COLO668 (cell line): ENCODE results near the gene IVNS1ABP.

Experiments
- DNase-seq: peaks from one replicate; lab custom pipeline; 2025; ENCODE audit not compliant: unreplicated experiment; lab: John Stamatoyannopoulos, UW

Gene IVNS1ABP

GRCh38 chr1:185295091-185295490, 22.0 kb downstream of the IVNS1ABP start:
- no peak for DNase-seq

- no peak for DNase-seq
Measured at GRCh38 chr1:185293967-185294542, 23.0 kb downstream of the IVNS1ABP start.

DNA sequence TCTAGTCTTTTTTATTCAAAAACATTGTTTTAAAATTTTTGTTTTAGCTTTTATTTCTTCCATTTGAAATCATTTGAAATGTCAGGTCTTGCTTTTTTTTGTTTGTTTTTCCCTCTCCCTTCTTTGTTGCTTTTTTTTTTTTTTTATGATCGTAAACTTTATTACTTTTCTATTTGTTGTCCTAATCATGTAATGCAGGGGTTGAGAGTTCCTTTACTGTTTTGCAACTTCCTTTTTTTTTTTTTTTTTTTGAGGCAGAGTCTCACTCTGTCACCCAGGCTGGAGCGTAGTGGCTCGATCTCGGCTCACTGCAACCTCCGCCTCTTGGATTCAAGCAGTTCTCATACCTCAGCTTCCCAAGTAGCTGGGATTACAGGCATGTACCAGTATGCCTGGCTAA, 24.8 kb downstream of the IVNS1ABP start:
- no peak for DNase-seq

DNA sequence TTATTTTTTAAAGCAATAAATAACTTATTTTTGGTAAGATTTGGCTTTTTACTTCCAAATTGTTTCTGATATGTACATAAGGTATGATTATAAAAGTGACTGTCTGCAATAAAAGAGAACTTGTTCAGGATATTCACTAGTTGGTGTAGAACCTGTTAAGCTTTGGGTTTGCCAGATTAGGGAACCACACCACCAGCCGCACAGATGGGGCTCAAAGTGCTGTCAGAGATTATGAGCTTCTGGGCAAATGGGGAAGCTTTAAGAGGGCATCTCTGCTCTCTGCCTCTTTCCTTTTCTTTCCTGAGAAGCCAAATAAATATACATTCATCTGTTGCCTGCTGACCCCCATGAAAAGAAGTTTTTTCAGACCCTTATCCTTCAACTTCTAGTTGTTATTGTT, 25.4 kb downstream of the IVNS1ABP start:
- DNase-seq = no peak

- DNase-seq = no peak
Measured at GRCh38 chr1:185291159-185291558, 25.9 kb downstream of the IVNS1ABP start.

DNA sequence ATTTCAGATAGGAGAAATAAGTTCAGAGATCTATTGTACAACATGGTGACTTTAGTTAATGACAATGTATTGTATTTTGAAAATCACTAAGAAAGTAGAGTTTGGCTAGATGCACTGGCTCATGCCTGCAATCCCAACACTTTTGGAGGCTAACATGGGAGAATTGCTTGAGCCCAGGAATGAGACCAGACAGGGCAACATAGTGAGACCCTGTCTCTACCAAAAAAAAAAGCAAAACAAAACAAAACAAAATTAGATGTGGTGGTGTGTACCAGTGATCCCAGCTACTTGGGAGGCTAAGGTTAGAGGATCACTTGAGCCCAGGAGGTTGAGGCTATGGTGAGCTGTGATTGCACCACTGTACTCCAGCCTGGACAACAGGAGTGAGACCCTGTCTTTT, 27.2 kb downstream of the IVNS1ABP start:
- no peak for DNase-seq

DNA sequence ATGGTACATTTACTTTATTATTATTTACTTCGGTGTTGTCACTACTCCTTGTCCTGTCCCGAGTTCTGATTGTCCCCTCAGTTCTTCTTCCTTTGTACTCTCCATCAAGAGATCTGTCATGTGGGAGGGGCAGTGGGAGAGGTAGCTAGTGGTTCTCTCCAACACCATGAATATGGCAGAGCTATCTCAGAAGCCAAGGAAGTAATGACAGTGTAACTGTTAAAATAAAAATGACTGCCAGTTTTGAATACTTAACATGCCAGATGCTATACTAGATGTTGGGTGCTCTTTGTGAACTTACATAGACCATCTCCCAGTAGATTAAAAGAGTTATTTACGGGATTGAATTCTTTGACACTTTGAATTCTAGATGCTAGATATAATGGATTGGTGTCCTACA, 28.6 kb downstream of the IVNS1ABP start:
- no peak for DNase-seq

DNA sequence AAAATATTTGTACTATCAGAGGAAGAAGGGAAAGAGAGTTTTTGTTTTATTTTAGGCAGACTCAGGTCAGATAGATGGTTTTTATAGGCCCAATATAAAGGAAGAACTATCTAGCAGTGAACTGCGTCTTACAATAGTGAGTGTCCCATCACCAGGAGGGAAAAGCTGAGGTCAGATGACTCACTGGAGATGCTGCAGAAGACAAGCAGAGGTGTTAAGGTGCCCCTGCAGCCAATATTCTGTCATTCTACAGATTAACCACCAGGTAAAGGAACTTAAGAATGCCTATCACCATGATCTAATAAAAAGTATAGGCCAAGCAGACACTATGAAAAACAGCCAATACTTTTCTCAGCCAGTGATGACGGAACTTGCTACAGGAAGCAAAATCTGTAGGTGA, 29.6 kb downstream of the IVNS1ABP start:
- DNase-seq = no peak

DNA sequence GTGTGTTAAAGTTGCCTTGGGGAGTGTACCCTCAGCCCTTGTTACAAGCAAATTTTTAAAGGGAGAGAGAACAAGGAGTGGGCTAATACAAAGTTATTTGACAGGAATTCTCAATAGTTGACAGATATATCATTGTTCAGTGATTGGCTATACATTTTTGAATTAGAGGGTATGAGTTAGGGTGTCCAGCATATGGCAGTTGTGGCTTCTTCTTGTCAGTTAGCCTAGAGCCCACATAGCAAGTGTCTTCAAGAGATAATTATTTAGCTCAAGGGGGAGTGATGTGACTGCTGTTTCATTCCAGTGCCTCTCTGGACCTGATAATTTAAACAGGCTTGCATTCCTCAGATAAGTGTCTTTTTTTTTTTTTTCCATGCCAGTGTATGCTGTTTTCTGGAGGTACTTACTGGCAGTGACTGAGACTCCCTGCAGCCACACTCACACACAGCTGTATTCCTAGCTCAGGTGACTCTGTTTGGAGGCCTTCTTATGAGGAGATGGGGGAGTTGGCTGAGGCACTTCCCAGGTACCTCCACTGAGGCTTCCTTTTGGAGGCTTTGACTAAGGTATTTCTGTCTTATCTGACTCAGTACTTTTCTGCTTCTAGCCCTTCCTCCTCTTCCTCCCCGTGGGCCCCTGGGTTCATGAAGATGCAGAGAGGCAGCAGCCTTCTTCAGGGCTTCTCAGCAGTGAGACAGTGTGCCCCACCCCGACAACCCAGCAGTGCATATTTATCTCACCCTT, 32.3 kb downstream of the IVNS1ABP start:
- no peak for DNase-seq

GRCh38 chr1:185284116-185284515, 32.9 kb downstream of the IVNS1ABP start:
- no peak for DNase-seq

- no peak for DNase-seq
Measured at GRCh38 chr1:185281245-185281644, 35.8 kb downstream of the IVNS1ABP start.

DNA sequence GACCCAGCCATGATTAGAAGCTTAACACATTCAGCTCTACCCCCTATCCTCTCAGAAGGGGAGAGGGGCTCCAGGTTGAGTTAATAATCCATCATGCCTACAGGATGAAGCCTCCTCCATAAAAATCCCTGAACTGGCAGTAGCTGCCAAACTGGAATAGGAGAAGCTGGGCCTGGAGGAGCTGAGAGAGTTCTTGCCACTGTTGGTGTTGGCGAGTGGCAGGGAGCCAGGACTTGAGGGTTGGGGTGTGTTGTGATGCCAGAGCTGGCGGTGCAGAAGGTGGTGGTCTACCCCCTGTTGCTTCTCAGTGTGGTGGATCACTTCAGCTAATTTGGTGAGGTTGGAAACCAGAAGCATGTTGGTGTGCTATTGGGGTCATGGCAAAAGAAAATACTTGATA, 36.5 kb downstream of the IVNS1ABP start:
- DNase-seq = no peak

DNA sequence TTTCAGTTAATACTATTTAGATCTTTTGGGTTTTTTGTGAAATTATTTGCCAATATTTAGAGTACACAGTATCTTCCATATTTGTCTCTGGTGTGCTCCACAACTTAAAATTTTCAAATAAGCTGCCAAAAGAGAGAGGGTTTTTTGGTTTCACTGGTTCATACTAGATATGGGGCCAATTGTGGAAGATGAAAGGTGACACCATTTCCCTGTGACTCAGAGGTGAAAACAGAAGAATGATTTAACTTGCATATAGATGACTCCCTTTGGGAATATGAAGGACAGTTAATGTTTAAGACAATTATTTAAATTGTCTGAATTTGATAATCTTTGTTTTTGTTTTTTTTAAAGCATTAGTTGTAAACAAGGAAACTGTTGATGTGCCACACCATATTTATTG, 37.5 kb downstream of the IVNS1ABP start:
- DNase-seq = no peak

GRCh38 chr1:185271921-185272320, 45.1 kb downstream of the IVNS1ABP start:
- DNase-seq = no peak

DNA sequence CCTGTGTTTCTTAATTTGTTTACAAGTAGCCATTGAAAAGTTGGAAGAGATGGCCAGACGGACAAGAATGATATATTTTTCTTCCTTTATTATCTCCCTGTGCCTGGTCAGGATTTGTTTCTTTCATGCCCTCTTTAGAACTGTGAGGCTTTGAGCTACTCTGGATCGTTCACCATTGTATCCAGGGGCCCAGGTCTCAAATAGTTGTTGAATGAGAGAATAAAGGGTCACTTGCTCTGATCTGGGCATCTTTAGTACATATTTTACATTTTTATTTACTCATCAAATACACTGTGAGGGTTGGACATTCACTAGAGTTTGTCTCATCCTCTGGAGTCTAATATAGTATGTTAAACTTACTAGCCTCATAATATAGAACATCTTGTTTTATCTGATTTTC, 48.7 kb downstream of the IVNS1ABP start:
- DNase-seq = no peak

GRCh38 chr1:185267701-185268100, 49.3 kb downstream of the IVNS1ABP start:
- DNase-seq = no peak

DNA sequence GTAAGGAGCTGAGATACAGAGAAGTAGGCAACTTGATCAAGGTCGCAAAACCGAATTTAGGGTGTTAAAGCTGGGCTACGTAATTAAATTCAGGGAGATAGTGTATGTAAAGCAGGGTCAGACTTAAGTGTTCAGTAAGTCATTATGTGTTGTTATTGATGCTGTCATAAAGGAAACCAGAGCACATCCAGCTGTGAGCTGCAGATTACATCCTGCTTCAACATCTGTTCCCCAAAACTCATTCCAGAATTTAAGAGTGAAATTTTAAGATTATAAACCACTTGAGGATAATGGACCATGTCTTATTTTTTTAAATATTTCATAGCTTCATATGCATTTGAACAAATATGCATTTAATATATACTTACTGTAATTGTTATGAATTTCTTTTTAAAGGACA, 49.7 kb downstream of the IVNS1ABP start:
- no peak for DNase-seq

DNA sequence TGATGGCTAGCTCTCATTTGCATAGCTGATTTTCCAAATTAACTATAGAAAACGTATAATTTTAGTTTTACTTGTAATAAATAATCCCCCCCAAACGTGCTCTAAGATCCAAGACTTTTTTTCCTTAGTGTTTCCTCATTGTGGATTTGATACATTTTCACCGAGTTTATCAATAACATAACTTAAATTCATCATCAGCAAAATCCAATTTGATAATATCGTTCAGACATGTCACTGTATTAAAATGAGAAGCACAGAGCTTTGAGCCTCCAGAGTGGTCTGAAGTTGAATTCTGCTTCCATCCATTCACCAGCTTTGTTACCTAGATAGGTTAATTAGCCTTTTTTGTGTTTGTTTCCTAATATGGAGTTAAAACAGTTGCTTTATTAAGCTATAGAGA, 51.7 kb downstream of the IVNS1ABP start:
- no peak for DNase-seq

DNA sequence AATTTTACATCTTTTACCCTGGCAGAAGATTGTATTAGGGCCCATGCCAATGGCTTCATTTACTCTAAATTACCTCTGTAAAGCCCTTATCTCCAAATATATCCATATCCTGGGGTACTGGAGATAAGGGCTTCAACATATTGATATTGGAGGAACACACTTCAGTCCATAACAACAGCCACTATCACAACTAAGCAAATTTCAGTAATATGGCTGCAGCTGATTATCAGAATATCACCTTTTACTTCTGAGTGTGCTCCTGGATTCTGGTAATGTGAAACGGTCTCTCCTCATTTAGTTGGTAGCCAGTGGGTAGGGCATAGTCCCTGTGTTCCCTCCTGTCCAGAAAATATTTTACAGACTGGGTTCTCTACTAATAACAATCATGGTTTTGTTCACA, 53.3 kb downstream of the IVNS1ABP start:
- no peak for DNase-seq

DNA sequence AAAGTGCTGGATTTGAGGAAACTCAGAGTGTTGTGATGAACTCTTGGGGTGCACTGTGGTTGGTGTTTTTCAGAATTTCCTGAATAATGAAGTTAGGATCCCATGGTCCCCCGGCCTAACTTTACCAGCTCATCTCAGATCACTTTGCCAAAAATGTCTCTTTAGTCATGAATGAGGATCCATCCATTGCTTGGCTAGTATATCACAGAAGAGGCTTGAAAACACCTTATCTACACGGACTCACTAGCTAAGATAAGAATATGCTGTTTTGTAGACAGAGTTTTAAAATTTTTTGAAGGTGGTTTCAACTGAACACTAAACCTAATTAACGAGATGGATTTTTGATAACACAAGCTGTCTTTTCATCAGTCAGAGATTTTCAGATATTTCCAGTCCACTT, 53.8 kb downstream of the IVNS1ABP start:
- DNase-seq = no peak

DNA sequence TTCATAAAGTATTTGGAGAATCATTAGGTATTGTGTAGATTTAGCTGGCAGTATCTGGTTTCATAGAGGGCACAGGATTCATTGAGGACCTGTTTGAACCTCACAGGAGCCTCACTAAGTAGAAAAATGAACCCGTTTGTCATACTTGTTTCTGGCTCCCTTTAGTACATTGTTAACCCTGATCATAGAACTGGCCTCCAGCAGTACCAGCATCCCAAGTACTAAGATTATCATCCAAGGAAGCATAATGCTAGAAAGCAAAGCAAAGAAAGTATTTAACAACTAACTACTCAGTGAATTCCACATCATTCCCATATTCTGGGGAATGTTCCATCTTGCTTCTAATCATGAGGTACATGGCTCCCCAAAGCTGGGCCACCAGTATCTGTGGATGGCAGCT, 54.9 kb downstream of the IVNS1ABP start:
- no peak for DNase-seq

DNA sequence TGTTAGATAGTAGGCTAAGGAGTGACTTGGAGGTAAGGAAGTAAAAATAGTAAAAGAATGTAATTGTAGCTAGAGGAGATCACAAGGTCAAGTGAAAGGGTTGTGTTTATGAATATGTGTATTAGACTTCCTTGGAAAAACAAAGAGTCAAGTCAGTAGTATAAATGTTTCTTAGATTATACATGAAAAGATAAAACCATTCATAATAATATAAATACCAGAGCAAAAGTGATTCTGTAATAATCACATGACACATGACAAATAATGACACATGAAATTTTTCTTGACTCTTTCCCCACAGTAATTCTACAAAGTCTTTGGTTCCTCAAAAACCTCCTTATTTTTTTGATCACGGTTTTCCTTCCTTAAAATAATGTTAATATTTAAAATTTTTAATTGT, 56.4 kb downstream of the IVNS1ABP start:
- no peak for DNase-seq

DNA sequence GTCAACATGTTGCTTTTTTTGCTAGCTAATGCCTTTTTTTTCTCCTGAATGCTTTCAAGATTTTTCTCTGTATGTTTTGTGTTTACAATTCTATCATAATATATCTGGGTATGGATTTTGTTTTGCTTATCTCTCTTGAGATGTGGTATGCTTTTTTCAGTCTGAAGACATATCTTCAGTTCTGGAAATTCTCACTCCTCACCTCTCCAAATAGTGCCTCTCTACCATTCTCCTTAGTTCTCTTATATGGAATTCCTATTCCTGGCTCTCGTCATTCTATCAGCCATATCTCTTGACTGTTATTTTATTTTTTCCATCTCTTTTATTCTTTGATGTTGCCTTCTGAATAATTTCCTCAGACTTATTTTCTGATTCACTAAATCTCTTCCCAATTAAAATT, 58.4 kb downstream of the IVNS1ABP start:
- no peak for DNase-seq
